Activated CD4-positive, alpha-beta T cell treated with anti-CD3 and anti-CD28 coated beads, Interleukin-2, amount 50 U/mL, for 4 hours (primary cell): ENCODE data around the gene DCTN3.

Source experiments
- DNase-seq, 2 experiments: peaks; one replicate each; pipeline ENCODE4 v3.0.0-alpha.2; 2020

The DCTN3 gene

GRCh38 chr9:34620061-34620994 is at the start of gene DCTN3:
TSS of gene DCTN3 (minus strand) at chr9:34620495. CDS start at chr9:34620464, 31 bp downstream.
- DNase-seq = peak; percentile 86 to 88

DNA sequence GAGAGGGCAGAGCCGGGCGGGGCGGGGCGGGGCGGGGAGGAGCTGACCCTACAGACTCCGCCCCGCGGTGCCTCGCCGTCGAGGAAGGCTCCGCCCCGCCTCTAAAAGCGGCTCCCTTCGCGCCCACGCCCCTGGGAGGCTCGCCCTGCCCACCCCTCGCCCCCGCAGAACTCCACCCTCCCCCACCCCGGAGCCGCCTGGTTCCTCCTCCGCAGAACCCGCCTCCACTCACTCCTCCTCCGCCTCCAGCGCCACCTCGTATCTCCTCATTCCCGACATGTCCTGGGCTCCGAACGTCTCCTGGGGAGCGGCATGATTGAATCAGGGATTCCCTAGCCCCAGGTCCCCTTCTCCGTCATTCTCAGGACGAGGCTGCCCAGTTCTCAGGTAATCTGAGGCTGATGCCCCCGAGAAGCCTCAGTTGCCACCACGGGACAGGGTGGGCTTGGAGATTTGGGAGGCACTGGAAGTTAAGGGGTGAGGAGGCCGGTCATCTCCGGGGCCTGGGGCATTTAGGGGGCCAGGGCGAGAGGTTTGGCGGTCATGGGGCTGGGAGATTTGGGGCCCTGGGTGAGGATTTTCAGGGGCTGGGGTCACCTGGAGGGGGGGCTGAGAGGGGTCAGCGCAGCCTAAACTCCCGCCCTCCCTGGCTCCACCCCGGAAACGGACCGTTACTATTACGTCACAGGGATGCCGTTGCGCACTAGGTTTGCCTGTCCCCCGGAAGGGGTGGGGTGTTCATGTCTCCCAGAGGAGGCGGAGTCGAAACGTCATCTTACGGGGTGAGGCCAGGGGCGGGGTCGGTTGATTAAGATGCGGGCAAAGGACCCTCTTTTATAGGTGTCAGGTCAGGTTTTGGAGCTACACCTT is 45.3 kb upstream of the DCTN3 start:
- DNase-seq = peak; percentile 84 to 87

DNA sequence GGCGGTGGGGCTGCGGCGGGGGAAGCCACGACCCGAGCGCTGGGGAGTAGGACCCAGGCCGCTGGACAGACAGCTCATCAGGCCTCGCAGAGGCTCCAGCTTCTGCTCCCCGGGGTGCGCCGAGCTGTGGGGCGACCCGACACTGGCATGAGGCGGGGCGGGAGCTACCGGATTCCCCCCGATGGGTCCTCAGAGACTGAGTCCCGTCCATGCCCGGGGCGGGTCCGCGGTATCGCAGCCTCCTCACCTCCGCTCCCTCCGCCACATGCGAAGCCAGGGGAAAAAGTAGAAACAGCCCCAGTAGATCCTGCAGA is 44.7 kb upstream of the DCTN3 start:
- DNase-seq = no peak

DNA sequence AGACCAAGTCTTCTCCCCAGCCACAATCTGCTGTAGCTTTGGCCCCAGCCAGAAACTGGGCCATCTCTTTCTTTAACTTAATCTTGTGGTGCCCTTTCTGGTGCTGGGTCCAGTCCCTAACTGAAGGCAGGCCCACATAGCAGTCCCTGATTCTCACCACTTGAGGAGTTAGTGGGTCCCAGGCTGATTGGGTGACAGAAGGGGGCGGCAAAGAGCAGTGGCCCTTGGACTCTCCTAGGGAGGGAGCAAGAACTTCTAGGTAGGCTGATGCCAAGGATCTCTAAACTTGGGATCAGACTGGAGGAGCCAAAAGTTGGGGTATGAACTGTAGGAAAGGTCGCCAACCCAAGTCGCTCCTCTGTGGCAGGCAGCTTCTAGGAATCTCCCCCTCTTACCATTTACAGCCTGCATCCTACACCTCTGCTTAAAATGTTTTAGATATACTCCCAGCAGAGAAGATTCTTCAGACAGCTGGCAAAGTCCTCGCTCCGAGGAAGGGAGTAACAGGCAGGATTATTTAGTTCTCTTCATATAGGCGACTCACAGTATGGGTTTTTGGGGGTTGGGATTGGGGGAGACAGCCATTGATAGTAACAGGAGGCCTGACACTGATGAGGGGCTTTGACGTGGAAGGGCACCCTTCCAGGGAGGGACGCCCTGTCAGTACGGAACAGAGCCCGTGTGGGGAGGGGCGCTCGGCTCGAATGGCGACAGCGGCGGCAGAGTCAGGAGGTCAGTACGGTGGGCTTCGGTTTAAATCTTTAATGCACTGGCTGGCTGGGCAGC is 44.2 kb upstream of the DCTN3 start:
- peak; percentile 56 to 61 for DNase-seq

DNA sequence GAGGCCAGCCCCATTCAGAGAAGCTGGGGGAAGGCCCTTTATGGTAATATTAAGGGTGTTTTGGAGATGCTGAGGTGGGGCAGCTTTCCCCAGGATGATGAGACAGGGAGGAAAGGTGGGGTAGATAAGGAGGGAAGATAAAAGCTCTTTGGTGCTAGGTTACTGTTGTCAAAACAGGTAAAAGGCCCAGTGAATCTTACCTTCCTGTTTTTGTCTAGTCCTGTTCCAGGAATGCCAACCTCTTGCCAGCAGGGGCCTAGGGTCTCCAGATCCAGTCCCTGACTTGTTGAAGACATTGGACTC is 43.0 kb upstream of the DCTN3 start:
- DNase-seq = no peak

GRCh38 chr9:34662526-34663302 is 42.4 kb upstream of the DCTN3 start, which contains the start of gene CCL27:
TSS of gene CCL27 (minus strand) at chr9:34662657. CDS start at chr9:34662633, 24 bp downstream.
- no peak for DNase-seq

- DNase-seq = no peak
These were observed 39.4 kb upstream of the DCTN3 start for GRCh38 chr9:34659592-34660253.

- no peak for DNase-seq
These were observed 38.2 kb upstream of the DCTN3 start for GRCh38 chr9:34658461-34658860.

- DNase-seq = no peak
These were observed 36.7 kb upstream of the DCTN3 start for GRCh38 chr9:34656992-34657391.

DNA sequence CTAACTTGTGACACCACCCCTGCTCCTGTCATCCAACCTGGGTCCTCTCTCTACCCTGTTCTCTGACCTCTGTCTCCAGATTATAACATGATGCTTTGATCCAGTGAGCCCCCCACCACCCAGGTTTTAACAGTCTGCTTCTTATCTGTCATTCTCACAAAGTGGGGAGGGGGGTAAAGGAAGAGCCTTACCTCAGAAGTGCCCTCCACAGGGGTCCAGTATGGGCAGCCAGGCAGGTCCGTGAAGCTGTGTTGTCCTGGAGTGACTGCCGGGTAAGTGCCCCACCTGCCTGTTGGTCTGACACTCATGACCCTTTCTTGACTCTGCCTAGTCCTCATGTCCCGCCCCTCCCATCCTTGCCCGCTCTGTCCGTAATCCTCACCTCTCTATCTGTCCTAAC is 35.1 kb upstream of the DCTN3 start:
- DNase-seq = no peak

GRCh38 chr9:34654323-34655051 is 34.2 kb upstream of the DCTN3 start:
- no peak for DNase-seq

GRCh38 chr9:34653151-34654072 is 33.1 kb upstream of the DCTN3 start:
- no peak for DNase-seq

DNA sequence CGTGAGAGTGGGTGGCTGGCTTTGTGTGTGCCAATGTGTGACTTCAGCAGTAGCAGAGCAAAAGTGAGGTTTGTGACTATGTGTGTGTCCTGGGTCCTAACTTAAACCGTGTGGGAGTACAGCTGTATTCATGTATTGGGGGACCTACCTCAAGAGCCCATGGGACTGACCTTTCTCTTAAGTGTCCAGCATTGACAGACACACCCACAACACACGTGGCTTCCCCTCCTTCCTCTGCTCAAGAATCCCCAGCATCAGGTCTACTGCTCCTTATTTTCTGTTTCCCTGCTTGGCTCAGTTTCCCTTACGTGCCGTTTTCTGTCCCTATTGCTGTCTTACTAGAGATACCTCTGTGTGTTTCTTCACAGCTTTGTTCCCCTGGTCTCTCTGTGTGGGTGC is 32.3 kb upstream of the DCTN3 start:
- DNase-seq = no peak

DNA sequence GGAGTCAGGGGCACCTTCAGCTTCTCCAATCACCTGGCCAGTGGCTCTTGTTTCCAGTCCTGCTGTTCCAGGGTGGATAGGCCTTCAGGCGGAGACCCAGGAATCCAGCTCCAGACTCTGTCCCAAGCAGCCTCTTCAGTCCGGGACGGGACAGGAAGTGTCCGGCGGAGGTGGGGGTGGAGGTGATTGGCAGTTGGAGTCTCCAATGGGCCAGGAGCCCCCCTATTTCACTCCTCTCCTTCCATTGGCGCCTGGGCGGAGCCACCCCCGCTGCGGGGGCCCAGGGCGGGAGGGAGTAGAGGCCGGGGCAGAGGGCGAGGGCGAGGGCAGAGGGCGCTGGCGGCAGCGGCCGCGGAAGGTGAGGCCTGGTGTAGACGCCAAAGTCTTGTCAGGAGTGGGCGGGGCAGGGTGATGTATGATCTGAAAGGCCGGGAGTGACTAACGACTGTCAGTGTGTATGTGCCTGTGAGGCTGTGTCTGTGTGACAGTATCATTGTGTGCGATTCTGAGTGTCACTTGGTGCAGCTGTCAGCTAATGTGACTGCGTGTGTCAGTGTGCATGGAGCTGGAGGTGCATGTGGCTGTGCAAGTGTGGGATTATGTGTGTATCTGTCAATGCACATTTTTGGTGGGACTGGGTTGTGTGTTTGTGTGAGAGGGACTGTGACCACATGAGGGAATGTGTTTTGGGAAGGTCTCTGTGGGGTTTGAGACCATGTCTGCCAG is 31.7 kb upstream of the DCTN3 start, which contains the start of gene IL11RA:
Gene IL11RA, plus strand, starts transcription at position 310 of the 726 bp plus-strand sequence. CDS start 3,033 bp downstream, outside the sequence.
- peak; percentile 45 to 49 for DNase-seq

GRCh38 chr9:34651321-34651720 is 31.0 kb upstream of the DCTN3 start:
- DNase-seq = no peak

- DNase-seq = no peak
These were observed 30.5 kb upstream of the DCTN3 start for GRCh38 chr9:34650816-34651215.

DNA sequence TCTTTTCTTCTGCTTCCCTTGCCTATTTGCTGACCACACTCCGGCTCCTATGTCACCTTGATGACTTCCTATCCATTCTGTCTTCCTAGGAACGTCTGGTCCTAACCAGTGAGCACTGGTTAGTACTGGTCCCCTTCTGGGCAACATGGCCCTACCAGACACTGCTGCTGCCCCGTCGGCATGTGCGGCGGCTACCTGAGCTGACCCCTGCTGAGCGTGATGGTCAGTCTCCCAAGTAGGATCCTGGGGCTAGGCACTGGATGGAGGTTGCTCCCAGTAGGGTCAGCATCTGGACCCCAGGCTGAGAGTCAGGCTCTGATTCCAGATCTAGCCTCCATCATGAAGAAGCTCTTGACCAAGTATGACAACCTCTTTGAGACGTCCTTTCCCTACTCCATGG is 28.4 kb upstream of the DCTN3 start:
- DNase-seq = no peak

DNA sequence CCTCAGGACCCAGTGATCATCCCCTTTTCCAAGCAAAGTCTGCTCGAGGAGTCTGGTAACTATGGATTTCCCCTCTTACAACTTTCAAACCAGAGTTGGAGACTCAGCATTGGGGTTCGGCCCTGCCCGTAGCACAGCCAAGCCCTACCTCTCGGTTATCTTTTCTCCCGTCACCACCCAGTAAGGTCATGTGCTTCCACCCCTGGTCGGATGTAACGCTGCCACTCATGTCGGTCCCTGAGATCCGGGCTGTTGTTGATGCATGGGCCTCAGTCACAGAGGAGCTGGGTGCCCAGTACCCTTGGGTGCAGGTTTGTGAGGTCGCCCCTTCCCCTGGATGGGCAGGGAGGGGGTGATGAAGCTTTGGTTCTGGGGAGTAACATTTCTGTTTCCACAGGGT is 27.4 kb upstream of the DCTN3 start:
- DNase-seq = no peak

DNA sequence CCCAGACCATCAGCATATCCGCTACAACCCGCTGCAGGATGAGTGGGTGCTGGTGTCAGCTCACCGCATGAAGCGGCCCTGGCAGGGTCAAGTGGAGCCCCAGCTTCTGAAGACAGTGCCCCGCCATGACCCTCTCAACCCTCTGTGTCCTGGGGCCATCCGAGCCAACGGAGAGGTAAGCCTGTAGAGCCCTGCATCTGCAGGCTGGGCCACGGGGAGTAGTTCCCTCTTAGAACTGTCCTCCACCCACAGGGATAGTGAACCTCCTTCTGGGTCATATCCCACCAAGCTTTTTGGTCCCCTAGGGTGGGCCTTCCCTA is 26.7 kb upstream of the DCTN3 start:
- no peak for DNase-seq
